Fibroblast of lung (primary cell): ENCODE data around the gene NCAPH2. TPM values are rescaled to one million over a fixed set of nuclear protein-coding genes. Genes with fewer than 3 reads are reported as not detected.

ENCODE experiments used
- DNase-seq, 2 donors: peaks; one replicate each; pipeline versions ENCODE4 v3.0.0 to v3.0.0-alpha.2; 2010; ENCODE audit warnings: low read depth in 2 of 2
- H2AFZ ChIP-seq: 2 replicates; pipeline ENCODE4 v1.5.1; 2012; ENCODE audit warnings: low read length, control low read depth, inconsistent platforms
- H3K27ac ChIP-seq: 2 replicates; pipeline ENCODE4 v1.5.1; 2011; ENCODE audit warnings: low read length, control low read depth; ENCODE audit not compliant: insufficient read depth
- H3K27me3 ChIP-seq: 2 replicates; pipeline ENCODE4 v1.5.1; 2011; ENCODE audit warnings: mild to moderate bottlenecking, low read length; ENCODE audit not compliant: control insufficient read depth, insufficient read depth
- H3K36me3 ChIP-seq: 2 replicates; pipeline ENCODE4 v1.5.1; 2011; ENCODE audit warnings: low read length; ENCODE audit not compliant: control insufficient read depth, insufficient read depth
- H3K4me1 ChIP-seq: 2 replicates; pipeline ENCODE4 v1.5.1; 2011; ENCODE audit warnings: low read length; ENCODE audit not compliant: control insufficient read depth, insufficient read depth; ENCODE audit errors: extremely low read depth
- H3K4me2 ChIP-seq: 2 replicates; pipeline ENCODE4 v1.5.1; 2011; ENCODE audit warnings: low read length, control low read depth; ENCODE audit not compliant: insufficient read depth; ENCODE audit errors: extremely low read depth
- H3K4me3 ChIP-seq, 4 experiments: fragments of 200-600 bp in 1 of 4; sonication (generic) in 1 of 4; replicated peaks in 1 of 4; 2 replicates each; pipeline ENCODE4 v1.5.1; 2011 to 2016; ENCODE audit warnings: low read length in 4 of 4, low read depth in 3 of 4, mild to moderate bottlenecking in 3 of 4, control low read depth in 2 of 4, inconsistent platforms in 1 of 4, mixed read lengths in 1 of 4; ENCODE audit not compliant: insufficient read depth in 1 of 4; ENCODE audit errors: control extremely low read depth in 1 of 4
- H3K79me2 ChIP-seq: 2 replicates; pipeline ENCODE4 v1.5.1; 2012; ENCODE audit warnings: mild to moderate bottlenecking, low read length, inconsistent platforms; ENCODE audit not compliant: control insufficient read depth, insufficient read depth
- H3K9ac ChIP-seq: 2 replicates; pipeline ENCODE4 v1.5.1; 2011; ENCODE audit warnings: mild to moderate bottlenecking, low read length, control low read depth; ENCODE audit not compliant: insufficient read depth
- H3K9me3 ChIP-seq: 2 replicates; pipeline ENCODE4 v1.5.1; 2012; ENCODE audit warnings: low read depth, low read length; ENCODE audit not compliant: control insufficient read depth, insufficient read depth
- H4K20me1 ChIP-seq: 2 replicates; pipeline ENCODE4 v1.5.1; 2011; ENCODE audit warnings: low read length; ENCODE audit not compliant: control insufficient read depth, insufficient read depth; ENCODE audit errors: extremely low read depth
- EZH2 ChIP-seq: IDR thresholded peaks from 2 replicates; pipeline ENCODE4 v1.5.1; 2012; ENCODE audit warnings: low read length, control low read depth, mild to moderate bottlenecking; ENCODE audit errors: missing control alignments
- polyA plus RNA-seq, 2 donors: library from polyadenylated mRNA; depleted of rRNA in 1 of 2; stranded (reverse) in 1 of 2; unstranded in 1 of 2; fragments of >200 nt; gene quantifications; 2 replicates each; pipeline ENCODE4 v1.2.1, GENCODE V29; 2011 to 2012; ENCODE audit warnings: missing spikeins in 1 of 2
- total RNA-seq: library from RNA; depleted of rRNA; stranded (reverse); fragments of >200 nt; gene quantifications from 2 replicates; pipeline ENCODE4 v1.2.1, GENCODE V29; 2014
- TF ChIP-seq, protein P1 (sequence below), 2 donors: IDR thresholded peaks in 1 of 2; conservative IDR thresholded peaks in 1 of 2; 1 replicate in 1 of 2; 2 replicates in 1 of 2; pipeline ENCODE4 v1.5.1; 2011 to 2012; ENCODE audit warnings: low read length in 2 of 2, control low read depth in 1 of 2, inconsistent platforms in 1 of 2, low read depth in 1 of 2, mild to moderate bottlenecking in 1 of 2

Gene NCAPH2
- total and polyA plus RNA-seq, 2 donors (not counting 1 experiment from before 2014, with no cell fraction given): 12.0 to 18.3 TPM

DNA sequence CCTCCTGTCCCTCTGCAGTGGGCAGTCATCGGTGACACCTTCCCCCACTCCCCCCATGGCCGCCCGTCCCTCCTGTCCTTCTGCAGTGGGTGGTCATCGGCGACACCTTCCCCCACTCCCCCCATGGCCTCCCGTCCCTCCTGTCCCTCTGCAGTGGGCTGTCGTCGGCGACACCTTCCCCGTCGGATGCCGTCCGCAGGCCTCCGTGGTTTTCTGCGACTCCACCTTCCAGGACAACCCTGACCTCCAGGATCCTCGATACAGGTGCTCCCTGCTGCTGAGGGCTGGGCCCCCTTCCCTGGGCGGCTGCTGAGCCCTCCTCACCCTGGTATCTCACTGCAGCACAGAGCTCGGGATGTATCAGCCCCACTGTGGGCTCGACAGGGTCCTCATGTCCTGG lies 19.1 kb upstream of the NCAPH2 start:
- no peak overlapping the region for H2AFZ ChIP-seq
- H3K9me3 ChIP-seq: no peaks in the 10 kb centered on the region
- TF ChIP-seq EZH2: no peak
- TF ChIP-seq, protein P1, sequence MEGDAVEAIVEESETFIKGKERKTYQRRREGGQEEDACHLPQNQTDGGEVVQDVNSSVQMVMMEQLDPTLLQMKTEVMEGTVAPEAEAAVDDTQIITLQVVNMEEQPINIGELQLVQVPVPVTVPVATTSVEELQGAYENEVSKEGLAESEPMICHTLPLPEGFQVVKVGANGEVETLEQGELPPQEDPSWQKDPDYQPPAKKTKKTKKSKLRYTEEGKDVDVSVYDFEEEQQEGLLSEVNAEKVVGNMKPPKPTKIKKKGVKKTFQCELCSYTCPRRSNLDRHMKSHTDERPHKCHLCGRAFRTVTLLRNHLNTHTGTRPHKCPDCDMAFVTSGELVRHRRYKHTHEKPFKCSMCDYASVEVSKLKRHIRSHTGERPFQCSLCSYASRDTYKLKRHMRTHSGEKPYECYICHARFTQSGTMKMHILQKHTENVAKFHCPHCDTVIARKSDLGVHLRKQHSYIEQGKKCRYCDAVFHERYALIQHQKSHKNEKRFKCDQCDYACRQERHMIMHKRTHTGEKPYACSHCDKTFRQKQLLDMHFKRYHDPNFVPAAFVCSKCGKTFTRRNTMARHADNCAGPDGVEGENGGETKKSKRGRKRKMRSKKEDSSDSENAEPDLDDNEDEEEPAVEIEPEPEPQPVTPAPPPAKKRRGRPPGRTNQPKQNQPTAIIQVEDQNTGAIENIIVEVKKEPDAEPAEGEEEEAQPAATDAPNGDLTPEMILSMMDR (conservative IDR thresholded peaks at IDR 0.05 in 1 of 2, IDR thresholded peaks at IDR 0.05 in 1 of 2; ENCODE audit: low read depth in 1 of 2, low read length in 2 of 2): no peak
- H3K36me3 ChIP-seq: no peaks in the 10 kb centered on the region
- no peak overlapping the region for H3K4me3 ChIP-seq
- H3K27ac ChIP-seq: no peak overlapping the region
- no peaks in the 10 kb centered on the region for H3K4me1 ChIP-seq
- no peak overlapping the region for H3K4me2 ChIP-seq
- no peaks in the 10 kb centered on the region for H3K79me2 ChIP-seq
- DNase-seq: no peak
- H3K9ac ChIP-seq: no peak overlapping the region
- no peaks in the 10 kb centered on the region for H3K27me3 ChIP-seq
- H4K20me1 ChIP-seq: no peaks in the 10 kb centered on the region

- no peak for DNase-seq
These were observed 18.4 kb upstream of the NCAPH2 start for GRCh38 chr22:50489363-50490243.

More at GRCh38 chr22:50489363-50490243, 18.4 kb upstream of the NCAPH2 start:
- H3K4me2 ChIP-seq: no peak overlapping the region
- H3K36me3 ChIP-seq: no peaks in the 10 kb centered on the region
- H2AFZ ChIP-seq: no peak overlapping the region
- no peak overlapping the region for H3K4me3 ChIP-seq
- no peaks in the 10 kb centered on the region for H3K27me3 ChIP-seq
- H3K9me3 ChIP-seq: no peaks in the 10 kb centered on the region
- no peak overlapping the region for H3K9ac ChIP-seq
- H3K27ac ChIP-seq: no peak overlapping the region
- TF ChIP-seq, protein P1 (conservative IDR thresholded peaks at IDR 0.05 in 1 of 2, IDR thresholded peaks at IDR 0.05 in 1 of 2; ENCODE audit: low read depth in 1 of 2, low read length in 2 of 2): no peak
- TF ChIP-seq EZH2: no peak
- no peaks in the 10 kb centered on the region for H3K79me2 ChIP-seq
- H4K20me1 ChIP-seq: no peaks in the 10 kb centered on the region
- H3K4me1 ChIP-seq: no peaks in the 10 kb centered on the region
